Body of pancreas (tissue), 4 donors: ENCODE results near the gene NPAT. TPM values are rescaled to one million over a fixed set of nuclear protein-coding genes. Genes with fewer than 3 reads are reported as not detected.

Experiments used
- ATAC-seq: fragments of 150-250 bp; one replicate; pipeline ENCODE4 v1.9.1; 2016
- DNase-seq, 4 donors: peaks; one replicate each; pipeline ENCODE4 v3.0.0-alpha.2; 2019
- H3K27ac ChIP-seq, 4 donors: fragments of 200-600 bp; sonication (generic); 1 replicate in 3 of 4; 2 replicates in 1 of 4; pipeline versions ENCODE4 v1.5.1 to v1.6.1; 2016 to 2019; ENCODE audit warnings: mild to moderate bottlenecking in 1 of 4, mixed read lengths in 1 of 4, moderate library complexity in 1 of 4
- H3K27me3 ChIP-seq, 2 donors: fragments of 200-600 bp; sonication (generic); one replicate each; pipeline ENCODE4 v1.6.0; 2016; ENCODE audit warnings: mild to moderate bottlenecking in 1 of 2
- H3K36me3 ChIP-seq, 2 donors: fragments of 200-600 bp; sonication (generic); replicated peaks in 1 of 2; 2 replicates each; pipeline ENCODE4 v1.5.1; 2016; ENCODE audit warnings: low read depth in 2 of 2; ENCODE audit not compliant: insufficient read depth in 1 of 2
- H3K4me1 ChIP-seq: fragments of 200-600 bp; sonication (generic); one replicate; pipeline ENCODE4 v1.6.0; 2016
- H3K4me3 ChIP-seq, 2 donors: fragments of 200-600 bp; sonication (generic); 1 replicate in 1 of 2; 2 replicates in 1 of 2; pipeline ENCODE4 v1.5.1; 2016 to 2019
- H3K9me3 ChIP-seq, 3 donors: fragments of 200-600 bp; sonication (generic); 1 replicate in 2 of 3; 2 replicates in 1 of 3; pipeline ENCODE4 v1.5.1; 2016
- CTCF ChIP-seq, 7 experiments: fragments of 450-650 bp in 4 of 7; fragments of 200-600 bp in 3 of 7; sonication (generic) in 3 of 7; IDR thresholded peaks; one replicate each; pipeline ENCODE4 v1.5.1; 2016 to 2019; ENCODE audit warnings: antibody characterized with exemption in 7 of 7
- POLR2A ChIP-seq, 3 donors: fragments of 450-650 bp; IDR thresholded peaks; one replicate each; pipeline ENCODE4 v1.6.1; 2016; ENCODE audit warnings: antibody characterized with exemption in 3 of 3, mild to moderate bottlenecking in 2 of 3
- WGBS, 2 donors: methylation state at CpG; one replicate each; pipeline ENCODE4 v1.1.5; 2017; 5-methylcytosine and 5-hydroxymethylcytosine counted together
- intact Hi-C: fragments of 100-400 bp; cut with DNase I; formaldehyde crosslinking; loops from one replicate; pipeline ENCODE4 v1.15.1; 2023
- total RNA-seq, 2 donors: library from RNA; depleted of rRNA; stranded (reverse); fragments of >200 nt; gene quantifications; one replicate each; pipeline ENCODE4 v1.1.0, GENCODE V29; 2016

Gene NPAT
- total RNA-seq, 2 donors from 2014 or later: 8.6 to 12.2 TPM

GRCh38 chr11:108224911-108225786 lies 2.7 kb upstream of the NPAT start:
- intact Hi-C loops: no loop called here
- Histone ChIP-seq H3K27me3 (no peaks in the 10 kb centered on the region), H3K9me3 (no peaks in the 10 kb centered on the region), H3K27ac (peak overlapping the region in 1 of 4 donors; percentile 87), H3K36me3 (peaks cover 0 to 9% of the 10 kb centered on the region in 2 donors), H3K4me3 (no peak overlapping the region), H3K4me1 (peaks cover 38% of the 10 kb centered on the region)
- TF ChIP-seq POLR2A (IDR thresholded peaks at IDR 0.05) (no peak), CTCF (IDR thresholded peaks at IDR 0.05) (no peak)
- DNase-seq: no peak
- ATAC-seq: no peak
- WGBS, 2 donors: 88 to 92% methylated on average over 14 of the region's 14 CpGs

- 39 to 51% methylated on average over 4 of the region's 4 CpGs for WGBS, 2 donors
Observed at GRCh38 chr11:108224366-108224765, 1.9 kb upstream of the NPAT start.

GRCh38 chr11:108223348-108224149 lies 1.1 kb upstream of the NPAT start:
- H3K4me3 ChIP-seq: peak overlapping the region; percentile 75 to 87
- ATAC-seq: no peak
- H3K27me3 ChIP-seq: no peaks in the 10 kb centered on the region
- DNase-seq: no peak
- H3K36me3 ChIP-seq: peaks cover 0 to 2% of the 10 kb centered on the region in 2 donors
- peaks cover 45% of the 10 kb centered on the region for H3K4me1 ChIP-seq
- H3K27ac ChIP-seq: peak overlapping the region; percentile 87 to 96 (median 90)
- WGBS, 2 donors: 3 to 5% methylated on average over 20 of the region's 20 CpGs
- H3K9me3 ChIP-seq: no peaks in the 10 kb centered on the region
- intact Hi-C loops: no loop called here
- TF ChIP-seq POLR2A (IDR thresholded peaks at IDR 0.05) (no peak), CTCF (IDR thresholded peaks at IDR 0.05) (no peak)

More at GRCh38 chr11:108224366-108224765, 1.9 kb upstream of the NPAT start:
- Histone ChIP-seq H3K27ac (peak overlapping the region in 3 of 4 donors; percentile 87 to 96 (median 91)), H3K4me3 (peak overlapping the region; percentile 75 to 87), H3K4me1 (peaks cover 45% of the 10 kb centered on the region), H3K9me3 (no peaks in the 10 kb centered on the region), H3K36me3 (peaks cover 0 to 5% of the 10 kb centered on the region in 2 donors), H3K27me3 (no peaks in the 10 kb centered on the region)
- no peak for DNase-seq
- intact Hi-C loops: no loop called here
- no peak for ATAC-seq
- TF ChIP-seq CTCF (IDR thresholded peaks at IDR 0.05) (no peak), POLR2A (IDR thresholded peaks at IDR 0.05) (no peak)

GRCh38 chr11:108221911-108222573 lies 396 bp downstream of the NPAT start:
- intact Hi-C loops: no loop called here
- no peaks in the 10 kb centered on the region for H3K36me3 ChIP-seq
- no peak for ATAC-seq

More at GRCh38 chr11:108221911-108222573, 396 bp downstream of the NPAT start:
- peak overlapping the region; percentile 48 to 96 (median 89) for H3K27ac ChIP-seq
- H3K9me3 ChIP-seq: no peaks in the 10 kb centered on the region
- H3K27me3 ChIP-seq: no peaks in the 10 kb centered on the region
- TF ChIP-seq CTCF (IDR thresholded peaks at IDR 0.05): no peak
- peak in 1 of 3 donors; percentile 76 for TF ChIP-seq POLR2A (IDR thresholded peaks at IDR 0.05)
- H3K4me3 ChIP-seq: peak overlapping the region; percentile 12 to 17
- H3K4me1 ChIP-seq: peaks cover 46% of the 10 kb centered on the region
- 0% methylated on average over 27 to 29 of the region's 29 CpGs for WGBS, 2 donors
- no peak for DNase-seq
